Heart left ventricle (tissue), 13 donors: ENCODE data around the gene TATDN2.
"Not testable (repeated sequence)": the region's sequence is repeated elsewhere in the genome, so short reads cannot be mapped to it uniquely, and the experiment has no call there.

Source experiments
- CTCF ChIP-seq, 12 donors: fragments of 200-600 bp; sonication (generic) in 4 of 12; IDR thresholded peaks; one replicate each; pipeline versions ENCODE4 v1.5.0 to v1.8.0; 2018 to 2022; ENCODE audit warnings: antibody characterized with exemption in 12 of 12, mild to moderate bottlenecking in 5 of 12
- POLR2A ChIP-seq, 2 donors: fragments of 450-650 bp; IDR thresholded peaks; one replicate each; pipeline ENCODE4 v1.6.1; 2017; ENCODE audit warnings: antibody characterized with exemption in 2 of 2, mild to moderate bottlenecking in 2 of 2, moderate library complexity in 2 of 2
- donor health status: ischemic (EF 13 %, LVEDD 7.1; RV severe dilation, severe dysfunction).
- donor health status: DM: no; HTN: yes; CAD: no.
- donor health status: DM: no; HTN: no; CAD: no.
- donor health status: ischemic (EF 25% LVEDD 6.9; RV normal size, moderate dysfunction).
- donor health status: ischemic (EF 25% LVEDD 5.7; RV mildly dilated, moderate dysfunction).
- donor health status: ischemic (EF 35%, LVEDD 5.7; RV mildly dilated, moderate dysfunction).
- donor health status: nonischemic (EF 11% LVEDD 7.7; RV severe dilation, severe dysfunction).
- donor health status: DM: yes; HTN: yes; CAD: no.
- donor health status: PGD.
- donor health status: ischemic (EF 29% LVEDD 5.4; RV normal size, mild dysfunction).
- donor health status: nonischemic (EF 23%, LVEDD 6.1; RV moderate dilation, normal function).

- TF ChIP-seq CTCF, POLR2A (IDR thresholded peaks at IDR 0.05): not testable (repeated sequence)
Measured at GRCh38 chr3:10266936-10267335, 18.7 kb downstream of the TATDN2 start.
